HL-60 (cell line): ENCODE measurements around the gene CWC15.

ENCODE experiments used
- DNase-seq, 2 experiments: peaks; one replicate each; pipeline ENCODE4 v3.0.0-alpha.2; 2010 to 2020; ENCODE audit warnings: low read depth in 1 of 2, low spot score in 1 of 2
- H3K27ac ChIP-seq: fragments of 250-450 bp; sonication (Bioruptor Pico); replicated peaks from 2 replicates; pipeline ENCODE4 v1.5.1; 2020; ENCODE audit warnings: mild to moderate bottlenecking, moderate library complexity
- H3K27me3 ChIP-seq: fragments of 250-450 bp; sonication (Bioruptor Pico); 2 replicates; pipeline ENCODE4 v1.5.1; 2021; ENCODE audit warnings: mild to moderate bottlenecking, moderate library complexity; ENCODE audit not compliant: insufficient read depth, poor library complexity, severe bottlenecking
- H3K4me3 ChIP-seq: replicated peaks from 2 replicates; pipeline ENCODE4 v1.5.1; 2011; ENCODE audit warnings: mild to moderate bottlenecking, control low read depth, low read length; ENCODE audit not compliant: insufficient read depth
- GABPA ChIP-seq: IDR thresholded peaks from 2 replicates; pipeline ENCODE4 v1.6.1; 2012; ENCODE audit warnings: low read depth
- POLR2AphosphoS5 ChIP-seq: IDR thresholded peaks from 2 replicates; pipeline ENCODE4 v1.6.1; 2012; ENCODE audit warnings: low read depth
- SPI1 ChIP-seq: IDR thresholded peaks from 2 replicates; pipeline ENCODE4 v1.6.1; 2012; ENCODE audit warnings: low read depth, mild to moderate bottlenecking, borderline replicate concordance
- TF ChIP-seq, protein P1 (sequence below): IDR thresholded peaks from 2 replicates; pipeline ENCODE4 v1.6.1; 2012; ENCODE audit warnings: low read depth; ENCODE audit not compliant: insufficient replicate concordance
- TF ChIP-seq, protein P2 (sequence below): IDR thresholded peaks from one replicate; pipeline ENCODE4 v1.5.1; 2011; ENCODE audit warnings: low read length, control low read depth, inconsistent platforms; ENCODE audit not compliant: insufficient read depth

Gene CWC15

DNA sequence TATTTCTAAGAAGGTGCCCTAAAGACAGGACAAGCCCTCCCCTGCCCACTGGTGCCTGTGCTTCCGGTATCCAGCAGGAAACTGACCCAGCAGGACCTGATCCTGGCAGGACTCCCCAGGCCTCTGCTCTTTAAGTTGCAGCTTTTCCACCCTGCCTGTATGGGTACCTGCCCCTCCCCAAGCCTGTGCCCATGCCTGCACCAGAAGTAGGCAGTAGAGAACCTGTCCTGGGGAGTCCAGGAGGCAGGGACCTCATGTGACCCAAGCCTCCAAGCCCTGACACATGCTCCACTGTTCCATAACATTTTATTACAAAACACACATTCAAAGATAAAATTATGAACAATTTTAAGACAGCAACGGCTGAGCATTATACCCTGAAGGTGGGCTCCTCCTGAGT is 14.2 kb downstream of the CWC15 start:
- no peak for TF ChIP-seq POLR2AphosphoS5
- TF ChIP-seq, protein P1, sequence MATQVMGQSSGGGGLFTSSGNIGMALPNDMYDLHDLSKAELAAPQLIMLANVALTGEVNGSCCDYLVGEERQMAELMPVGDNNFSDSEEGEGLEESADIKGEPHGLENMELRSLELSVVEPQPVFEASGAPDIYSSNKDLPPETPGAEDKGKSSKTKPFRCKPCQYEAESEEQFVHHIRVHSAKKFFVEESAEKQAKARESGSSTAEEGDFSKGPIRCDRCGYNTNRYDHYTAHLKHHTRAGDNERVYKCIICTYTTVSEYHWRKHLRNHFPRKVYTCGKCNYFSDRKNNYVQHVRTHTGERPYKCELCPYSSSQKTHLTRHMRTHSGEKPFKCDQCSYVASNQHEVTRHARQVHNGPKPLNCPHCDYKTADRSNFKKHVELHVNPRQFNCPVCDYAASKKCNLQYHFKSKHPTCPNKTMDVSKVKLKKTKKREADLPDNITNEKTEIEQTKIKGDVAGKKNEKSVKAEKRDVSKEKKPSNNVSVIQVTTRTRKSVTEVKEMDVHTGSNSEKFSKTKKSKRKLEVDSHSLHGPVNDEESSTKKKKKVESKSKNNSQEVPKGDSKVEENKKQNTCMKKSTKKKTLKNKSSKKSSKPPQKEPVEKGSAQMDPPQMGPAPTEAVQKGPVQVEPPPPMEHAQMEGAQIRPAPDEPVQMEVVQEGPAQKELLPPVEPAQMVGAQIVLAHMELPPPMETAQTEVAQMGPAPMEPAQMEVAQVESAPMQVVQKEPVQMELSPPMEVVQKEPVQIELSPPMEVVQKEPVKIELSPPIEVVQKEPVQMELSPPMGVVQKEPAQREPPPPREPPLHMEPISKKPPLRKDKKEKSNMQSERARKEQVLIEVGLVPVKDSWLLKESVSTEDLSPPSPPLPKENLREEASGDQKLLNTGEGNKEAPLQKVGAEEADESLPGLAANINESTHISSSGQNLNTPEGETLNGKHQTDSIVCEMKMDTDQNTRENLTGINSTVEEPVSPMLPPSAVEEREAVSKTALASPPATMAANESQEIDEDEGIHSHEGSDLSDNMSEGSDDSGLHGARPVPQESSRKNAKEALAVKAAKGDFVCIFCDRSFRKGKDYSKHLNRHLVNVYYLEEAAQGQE = no peak
- TF ChIP-seq, protein P2, sequence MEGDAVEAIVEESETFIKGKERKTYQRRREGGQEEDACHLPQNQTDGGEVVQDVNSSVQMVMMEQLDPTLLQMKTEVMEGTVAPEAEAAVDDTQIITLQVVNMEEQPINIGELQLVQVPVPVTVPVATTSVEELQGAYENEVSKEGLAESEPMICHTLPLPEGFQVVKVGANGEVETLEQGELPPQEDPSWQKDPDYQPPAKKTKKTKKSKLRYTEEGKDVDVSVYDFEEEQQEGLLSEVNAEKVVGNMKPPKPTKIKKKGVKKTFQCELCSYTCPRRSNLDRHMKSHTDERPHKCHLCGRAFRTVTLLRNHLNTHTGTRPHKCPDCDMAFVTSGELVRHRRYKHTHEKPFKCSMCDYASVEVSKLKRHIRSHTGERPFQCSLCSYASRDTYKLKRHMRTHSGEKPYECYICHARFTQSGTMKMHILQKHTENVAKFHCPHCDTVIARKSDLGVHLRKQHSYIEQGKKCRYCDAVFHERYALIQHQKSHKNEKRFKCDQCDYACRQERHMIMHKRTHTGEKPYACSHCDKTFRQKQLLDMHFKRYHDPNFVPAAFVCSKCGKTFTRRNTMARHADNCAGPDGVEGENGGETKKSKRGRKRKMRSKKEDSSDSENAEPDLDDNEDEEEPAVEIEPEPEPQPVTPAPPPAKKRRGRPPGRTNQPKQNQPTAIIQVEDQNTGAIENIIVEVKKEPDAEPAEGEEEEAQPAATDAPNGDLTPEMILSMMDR = no peak
- TF ChIP-seq GABPA = no peak
- TF ChIP-seq SPI1 = no peak
- DNase-seq = no peak
- Histone ChIP-seq H3K27me3 (no peaks in the 10 kb centered on the region), H3K27ac (no peak overlapping the region), H3K4me3 (no peak overlapping the region)

DNA sequence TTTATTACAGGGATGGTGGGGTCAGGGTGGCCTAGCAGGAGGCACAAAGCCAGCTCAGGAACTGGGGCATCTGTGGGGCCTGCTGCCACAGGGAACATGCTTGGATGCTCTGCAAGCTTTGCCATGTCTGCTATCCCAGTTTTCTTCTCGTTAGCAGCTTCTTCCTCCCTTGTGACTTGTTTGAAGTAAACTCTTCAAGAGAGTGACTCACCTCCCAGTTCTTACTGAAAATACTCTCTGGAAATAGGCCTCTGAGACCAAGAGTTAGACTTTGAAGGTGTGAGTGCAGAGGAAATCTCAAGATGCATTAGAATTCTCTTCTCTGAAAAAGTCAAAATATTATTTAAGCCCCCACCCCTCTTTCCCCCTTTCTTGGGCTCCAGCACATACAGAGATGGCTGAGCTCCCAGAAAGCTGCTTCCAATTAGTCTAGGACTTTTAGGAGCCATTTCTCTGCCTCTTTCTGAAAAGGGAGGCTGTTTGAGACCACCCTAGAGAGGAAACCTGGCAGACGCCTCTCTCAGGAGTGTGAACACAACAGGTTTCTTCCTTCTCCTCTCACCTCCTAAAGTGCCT is 15.1 kb downstream of the CWC15 start:
- H3K27me3 ChIP-seq = no peaks in the 10 kb centered on the region
- DNase-seq = no peak
- H3K27ac ChIP-seq = no peak overlapping the region
- no peak for TF ChIP-seq POLR2AphosphoS5
- TF ChIP-seq GABPA = no peak
- TF ChIP-seq, protein P1 = no peak
- TF ChIP-seq SPI1 = no peak
- TF ChIP-seq, protein P2 = no peak
- no peak overlapping the region for H3K4me3 ChIP-seq

DNA sequence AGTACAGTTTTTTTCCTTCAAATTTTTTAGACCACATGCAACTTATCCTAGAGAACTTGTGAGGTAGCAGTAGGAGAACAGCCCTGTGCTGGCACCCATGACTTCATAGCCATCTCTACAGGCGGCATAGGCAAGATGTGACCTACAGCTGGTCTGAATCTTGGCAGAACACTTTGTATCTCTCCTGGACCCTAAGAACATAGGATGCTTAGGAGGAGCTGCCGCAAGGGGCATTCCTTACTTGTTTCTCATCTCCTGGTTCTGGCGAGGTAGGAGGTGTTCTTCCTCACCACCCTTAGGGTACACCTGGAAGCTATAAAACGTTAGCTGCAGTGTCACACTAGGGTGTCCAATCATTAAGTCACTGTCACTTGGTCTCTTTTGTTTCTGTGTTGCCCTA is 16.4 kb downstream of the CWC15 start:
- DNase-seq = no peak
- no peaks in the 10 kb centered on the region for H3K27me3 ChIP-seq
- TF ChIP-seq SPI1 = no peak
- TF ChIP-seq, protein P1 = no peak
- TF ChIP-seq, protein P2 = no peak
- no peak for TF ChIP-seq GABPA
- no peak for TF ChIP-seq POLR2AphosphoS5

More for the DNA sequence above, 16.4 kb downstream of the CWC15 start:
- Histone ChIP-seq H3K4me3 (no peak overlapping the region), H3K27ac (no peak overlapping the region)
